ENCODE measurements around the gene CCDC172.

Gene CCDC172, protein sequence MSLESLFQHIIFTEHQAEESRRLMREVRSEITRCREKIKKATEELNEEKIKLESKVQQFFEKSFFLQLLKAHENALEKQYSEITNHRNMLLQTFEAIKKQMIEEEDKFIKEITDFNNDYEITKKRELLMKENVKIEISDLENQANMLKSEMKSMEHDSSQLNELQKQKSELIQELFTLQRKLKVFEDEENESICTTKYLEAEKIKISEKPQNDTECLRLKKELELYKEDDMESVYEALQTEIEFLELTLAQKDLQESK

DNA sequence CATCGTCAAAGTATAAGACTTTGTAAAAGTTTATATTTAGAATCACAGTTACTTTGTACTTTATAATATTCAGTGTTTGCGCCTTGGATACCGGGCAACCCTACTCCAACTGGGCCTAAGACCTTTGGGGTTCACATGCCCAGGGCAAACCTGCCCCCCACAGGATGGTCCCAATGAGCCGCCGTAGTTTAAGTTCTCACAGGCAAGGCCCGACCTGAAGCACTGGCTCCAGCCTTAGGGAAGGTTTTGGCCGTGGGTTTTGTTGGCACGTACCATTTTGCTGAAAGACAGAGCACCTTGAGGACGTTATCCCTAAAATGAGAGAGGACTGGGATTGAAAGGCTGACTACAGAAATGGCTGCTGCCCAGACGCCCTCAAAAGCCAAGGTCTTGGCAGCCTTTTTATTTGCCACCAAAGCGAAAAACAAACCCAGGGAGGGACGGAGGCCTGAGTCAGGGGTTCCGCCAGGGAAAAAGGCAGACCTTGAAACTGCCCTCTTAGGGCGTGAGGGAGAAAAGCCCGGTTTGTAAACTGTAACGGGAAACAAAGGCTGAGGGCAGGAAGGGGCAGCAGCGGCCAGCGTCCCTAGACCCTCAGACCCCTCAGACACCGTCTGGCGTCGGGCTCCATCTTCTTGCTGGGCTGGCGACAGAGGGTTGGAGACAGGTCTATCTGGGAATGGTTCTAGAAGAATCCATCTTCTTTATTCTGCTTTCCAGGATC, at the start of gene CCDC172:
Gene CCDC172 (plus strand): TSS at position 222 of the 724 bp plus-strand sequence. CDS start 564 bp downstream, outside the sequence.
- no peak for DNase-seq

GRCh38 chr10:116276981-116277380, 47.3 kb upstream of the CCDC172 start:
- DNase-seq, result no peak

DNA sequence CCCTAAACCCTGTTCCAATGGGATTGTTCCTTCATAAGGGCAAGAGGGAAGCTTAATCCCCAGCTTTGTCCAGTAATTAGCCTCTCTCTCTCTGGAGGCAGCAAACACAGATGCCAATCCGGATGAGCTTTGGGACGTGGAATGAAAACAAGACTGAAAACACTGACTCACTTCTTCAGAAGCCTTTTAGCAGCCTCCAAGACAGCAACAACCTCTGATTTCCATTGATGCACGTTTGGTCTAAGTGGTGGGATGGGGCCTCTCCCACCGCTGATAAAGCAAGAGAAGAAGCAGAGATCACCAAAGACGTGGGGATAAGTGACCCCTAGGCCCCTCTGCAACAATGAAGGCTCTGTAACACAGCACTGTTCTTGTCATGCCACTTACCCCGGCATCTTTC, 45.4 kb upstream of the CCDC172 start:
- no peak for DNase-seq

DNA sequence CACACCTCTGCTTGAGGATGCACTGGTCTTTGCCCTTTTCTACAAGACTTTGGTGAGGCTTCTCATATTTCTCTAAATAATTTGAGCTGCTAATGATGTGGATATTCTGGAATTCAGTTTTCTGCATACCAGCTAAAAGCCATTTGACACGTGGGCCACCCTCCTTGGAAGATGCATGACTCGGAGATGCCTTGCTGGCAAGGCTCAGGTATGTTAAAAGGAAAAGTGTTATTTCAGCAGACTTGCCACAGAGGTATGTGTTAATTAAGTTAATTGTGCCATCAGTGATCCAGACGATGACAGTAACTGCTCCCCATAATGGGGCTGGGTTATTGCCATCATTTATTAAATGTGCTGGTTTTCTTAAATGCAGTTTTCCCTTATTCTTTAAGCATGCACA, 42.5 kb upstream of the CCDC172 start:
- no peak for DNase-seq

DNA sequence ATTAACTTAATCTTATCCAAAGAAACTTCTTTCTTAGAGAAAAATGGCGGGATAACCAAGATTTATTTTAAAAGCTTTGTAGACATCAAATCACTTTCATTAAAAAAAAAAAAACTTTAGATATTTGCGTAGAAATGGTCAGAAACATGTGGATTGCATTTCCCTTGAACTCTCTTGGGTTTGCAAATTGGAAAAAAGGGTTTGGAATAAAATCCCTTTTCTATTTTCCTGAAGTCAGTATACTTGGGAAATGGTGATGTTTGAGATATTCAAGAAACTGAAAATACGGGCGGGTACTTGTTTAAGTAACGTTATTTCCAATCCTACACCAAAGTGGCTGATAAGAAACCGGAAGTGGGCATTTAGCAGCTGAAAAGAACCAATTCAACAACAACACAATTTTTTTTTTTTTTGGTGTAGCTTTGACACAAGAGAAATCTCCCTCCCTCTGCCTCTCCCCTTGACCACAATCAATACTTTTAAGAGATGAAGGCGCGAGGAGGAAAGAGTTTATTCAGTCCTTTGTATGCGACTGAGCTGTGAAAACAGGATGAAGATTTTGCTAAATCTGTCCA, 37.5 kb upstream of the CCDC172 start:
- no peak for DNase-seq

GRCh38 chr10:116287906-116288501, 36.2 kb upstream of the CCDC172 start:
- DNase-seq, result peak; percentile 20

- no peak for DNase-seq
Measured at GRCh38 chr10:116289652-116290051, 34.6 kb upstream of the CCDC172 start.

DNA sequence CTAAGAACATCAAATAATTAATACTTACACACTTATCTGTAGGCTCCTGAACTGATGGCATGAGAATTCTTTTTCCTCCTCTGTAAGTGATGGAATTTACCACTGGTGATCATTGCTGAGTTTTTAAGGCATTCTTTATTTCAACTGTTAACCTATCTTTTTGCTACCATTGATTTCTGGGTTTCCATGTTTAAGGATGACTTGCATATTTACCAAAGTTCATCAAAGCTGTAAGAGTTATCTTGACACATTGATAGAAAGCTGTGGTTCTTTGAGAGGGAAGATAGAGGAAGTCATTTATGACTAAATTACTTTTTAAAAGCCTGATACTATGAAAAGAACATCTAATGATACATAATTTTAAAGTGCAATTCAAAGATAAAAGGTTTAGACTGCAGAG, 31.8 kb upstream of the CCDC172 start:
- DNase-seq, result no peak

GRCh38 chr10:116296291-116296721, 27.9 kb upstream of the CCDC172 start:
- DNase-seq, result no peak

GRCh38 chr10:116298586-116298985, 25.7 kb upstream of the CCDC172 start:
- no peak for DNase-seq

DNA sequence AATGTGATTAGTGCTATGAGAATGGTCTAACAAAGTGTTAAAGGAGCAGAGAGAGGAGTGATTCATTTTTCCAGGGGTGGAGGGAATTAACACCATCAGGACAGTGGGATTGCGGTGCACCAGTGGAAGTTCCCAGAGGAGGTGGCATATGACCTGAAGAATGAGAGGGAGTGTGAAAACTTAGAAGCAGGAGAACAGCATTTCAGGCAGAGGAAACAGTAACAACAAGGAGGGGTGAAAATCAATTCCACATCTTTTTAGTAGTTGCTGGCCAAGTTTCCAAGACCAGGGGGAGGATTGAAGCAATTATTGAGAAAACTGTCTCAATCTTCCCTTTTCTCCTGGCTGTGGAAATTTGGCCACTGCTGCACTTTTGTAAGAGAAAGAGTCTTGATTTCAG, 23.7 kb upstream of the CCDC172 start:
- DNase-seq, result no peak

GRCh38 chr10:116304923-116305322, 19.3 kb upstream of the CCDC172 start:
- DNase-seq, result no peak

DNA sequence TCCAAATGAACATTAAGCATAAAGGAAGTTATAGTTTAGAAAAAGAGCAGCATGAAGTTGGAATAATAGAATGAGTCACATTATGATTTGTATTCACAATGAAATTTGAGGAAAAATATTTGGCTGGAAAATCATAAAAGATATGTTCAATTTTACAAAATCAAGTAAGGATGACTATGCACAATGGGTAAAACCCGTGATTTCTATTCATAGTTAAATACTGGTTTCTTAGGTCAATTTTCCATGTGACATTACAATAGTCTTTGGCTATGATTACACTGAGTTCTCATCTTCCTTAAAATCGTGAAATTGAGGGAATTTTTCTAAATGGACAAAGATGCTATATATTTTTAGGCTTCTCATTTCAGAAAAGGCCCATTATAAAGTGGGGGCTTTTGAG, 17.4 kb upstream of the CCDC172 start:
- DNase-seq, result no peak

- DNase-seq, result no peak
Measured at GRCh38 chr10:116307455-116307854, 16.8 kb upstream of the CCDC172 start.

GRCh38 chr10:116311016-116311415, 13.2 kb upstream of the CCDC172 start:
- DNase-seq, result no peak

GRCh38 chr10:116311706-116312490, 12.3 kb upstream of the CCDC172 start:
- no peak for DNase-seq

- DNase-seq, result no peak
Measured at GRCh38 chr10:116312548-116312947, 11.7 kb upstream of the CCDC172 start.

DNA sequence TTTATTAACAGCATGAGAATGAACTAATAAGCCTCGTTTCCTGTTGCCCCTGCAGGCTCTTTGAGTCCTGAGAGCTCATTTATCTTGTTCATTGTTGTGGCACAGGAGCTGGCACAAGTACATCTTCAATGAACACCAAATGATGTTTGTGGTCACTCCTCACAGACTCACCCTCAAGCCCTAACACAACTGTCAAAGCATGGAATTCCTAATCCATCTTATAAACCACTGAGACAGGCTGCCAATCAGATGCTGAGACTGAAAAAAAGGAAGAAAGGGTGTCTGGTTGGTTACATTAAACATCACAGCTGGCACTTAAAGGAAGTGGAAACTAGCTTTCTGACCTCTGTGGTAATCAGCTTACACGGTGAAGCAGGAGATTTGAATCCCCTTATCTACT, 7.7 kb upstream of the CCDC172 start:
- DNase-seq, result no peak

- DNase-seq, result no peak
Measured at GRCh38 chr10:116324951-116325635, 845 bp downstream of the CCDC172 start.

DNA sequence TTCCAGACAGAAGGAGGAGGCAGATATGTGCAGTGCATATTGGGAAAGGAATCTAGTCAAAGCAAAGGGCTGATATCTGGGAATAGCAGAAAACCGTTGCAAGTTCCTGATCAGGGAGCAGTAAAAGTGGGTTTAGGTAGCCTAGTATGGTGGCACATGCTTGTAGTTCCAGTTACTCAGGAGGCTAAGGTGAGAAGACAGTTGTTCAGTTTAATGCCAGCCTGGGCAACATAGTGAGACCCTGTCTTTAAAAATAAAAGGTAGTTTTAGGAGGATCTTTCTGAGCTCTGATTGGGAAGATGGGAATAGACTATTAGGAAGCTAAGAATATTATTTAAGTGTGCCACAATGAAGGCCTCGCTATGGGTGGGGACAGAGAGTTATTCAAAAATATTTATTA, 1.7 kb downstream of the CCDC172 start:
- no peak for DNase-seq

DNA sequence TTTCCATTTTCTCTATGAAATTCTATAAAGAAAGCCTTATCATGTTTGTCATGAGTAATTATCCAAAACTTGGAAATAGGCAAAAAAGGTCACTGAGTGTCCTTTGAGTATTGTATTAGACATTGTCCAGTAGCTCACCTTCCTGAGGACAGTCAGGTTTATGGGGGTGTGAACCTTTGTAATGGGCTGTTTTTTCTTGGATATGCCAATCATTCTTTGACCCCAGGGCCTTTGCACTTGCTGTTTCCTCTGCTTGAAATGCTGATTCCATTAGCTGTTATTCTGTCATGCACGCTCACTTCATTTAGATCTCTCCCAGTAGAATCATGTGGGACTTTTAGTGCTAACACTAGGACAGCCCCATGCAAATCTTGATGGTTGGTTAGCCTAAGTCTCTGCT, 4.9 kb downstream of the CCDC172 start:
- no peak for DNase-seq

DNA sequence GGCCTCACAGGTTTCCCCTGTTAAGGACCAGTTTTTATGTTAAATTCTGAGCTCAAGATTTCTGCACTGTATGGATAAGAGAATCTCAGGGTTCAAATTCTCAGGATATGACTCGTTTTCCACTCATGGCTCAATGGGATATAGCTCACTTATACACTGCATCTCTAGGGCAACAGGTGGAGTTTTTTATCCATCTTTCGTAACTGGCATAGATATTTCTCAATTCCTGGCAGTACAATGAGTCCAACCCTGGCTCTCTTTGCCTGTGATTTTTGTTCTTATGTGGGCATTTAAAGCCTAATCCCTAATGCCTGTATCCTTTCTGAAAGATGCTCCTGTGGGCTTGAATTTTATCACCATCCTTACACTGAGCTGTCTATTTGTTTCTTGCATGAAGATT, 7.6 kb downstream of the CCDC172 start:
- no peak for DNase-seq
